ENCODE data around the gene CPEB3.

Gene CPEB3

DNA sequence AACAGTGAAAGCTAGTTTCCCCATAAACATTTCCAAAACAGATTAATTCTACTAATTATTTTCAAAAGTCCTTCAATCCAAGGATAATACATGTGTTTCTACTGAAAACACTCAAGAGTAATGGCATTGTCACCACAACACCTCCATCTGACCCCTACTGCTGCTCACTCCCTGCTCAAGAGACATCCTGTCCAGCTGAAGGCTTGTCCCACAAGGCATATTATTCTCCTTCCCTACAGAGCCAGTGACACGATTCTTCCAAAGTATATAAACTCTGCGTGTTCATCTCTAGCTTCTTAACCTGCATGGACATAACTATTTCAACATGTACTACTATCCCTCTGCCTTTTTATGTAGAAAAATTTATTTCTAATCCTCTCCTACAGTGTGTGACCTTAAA, 182.1 kb downstream of the CPEB3 start:
- in situ Hi-C loops (cut with MboI; ENCODE audit: low sequenced_read_pairs), result no loop called here

GRCh38 chr10:92108120-92108519, 182.8 kb downstream of the CPEB3 start:
- in situ Hi-C loops (cut with MboI; ENCODE audit: low sequenced_read_pairs), result no loop called here

DNA sequence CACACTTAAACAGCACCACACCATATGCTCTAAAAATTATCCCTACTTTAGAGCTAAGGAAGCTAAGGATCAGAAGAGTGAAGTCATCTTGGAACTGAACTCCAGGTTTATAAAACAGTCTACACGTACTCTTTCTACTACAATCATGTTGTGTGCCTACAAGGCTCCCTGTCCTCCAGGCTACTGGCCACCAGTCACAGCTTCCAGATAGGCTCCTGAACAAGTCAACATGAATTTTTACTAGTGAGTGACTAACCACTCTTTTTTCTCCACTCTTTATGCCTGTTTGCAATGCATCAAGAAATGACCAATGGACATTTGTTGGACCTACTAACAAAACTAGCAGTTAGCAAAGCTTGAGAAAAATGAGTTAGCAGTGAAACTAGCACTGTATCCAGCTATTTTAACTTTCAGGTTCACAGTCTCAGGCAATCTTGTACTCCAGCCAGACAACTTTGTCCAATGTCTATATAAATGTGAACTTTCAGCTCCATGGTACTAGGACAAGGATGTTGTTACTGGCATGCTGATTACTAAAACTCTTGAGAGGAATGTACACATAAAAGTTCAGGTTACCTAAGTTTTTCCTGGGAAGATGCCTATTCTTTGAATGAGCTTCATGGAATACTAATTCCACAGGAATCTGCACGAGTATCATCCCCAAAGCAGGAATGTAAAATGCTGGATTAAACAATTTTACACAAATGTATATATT, 187.3 kb downstream of the CPEB3 start:
- in situ Hi-C loops (cut with MboI; ENCODE audit: low sequenced_read_pairs), result no loop called here

- in situ Hi-C loops (cut with MboI; ENCODE audit: low sequenced_read_pairs), result no loop called here
Measured at GRCh38 chr10:92102601-92103213, 188.2 kb downstream of the CPEB3 start.

GRCh38 chr10:92094960-92095359, 195.9 kb downstream of the CPEB3 start:
- in situ Hi-C loops (cut with MboI; ENCODE audit: low sequenced_read_pairs), result loop anchor here (25.0 kb wide), 1 partner anchor 342 kb away; no protein-coding TSS in a partner anchor

GRCh38 chr10:92091965-92092364, 198.9 kb downstream of the CPEB3 start:
- in situ Hi-C loops (cut with MboI; ENCODE audit: low sequenced_read_pairs), result loop anchor here (25.0 kb wide), 1 partner anchor 345 kb away; no protein-coding TSS in a partner anchor

- in situ Hi-C loops (cut with MboI; ENCODE audit: low sequenced_read_pairs), result loop anchor here (25.0 kb wide), 1 partner anchor 349 kb away; no protein-coding TSS in a partner anchor
Measured at GRCh38 chr10:92087750-92088395, 203.0 kb downstream of the CPEB3 start.

DNA sequence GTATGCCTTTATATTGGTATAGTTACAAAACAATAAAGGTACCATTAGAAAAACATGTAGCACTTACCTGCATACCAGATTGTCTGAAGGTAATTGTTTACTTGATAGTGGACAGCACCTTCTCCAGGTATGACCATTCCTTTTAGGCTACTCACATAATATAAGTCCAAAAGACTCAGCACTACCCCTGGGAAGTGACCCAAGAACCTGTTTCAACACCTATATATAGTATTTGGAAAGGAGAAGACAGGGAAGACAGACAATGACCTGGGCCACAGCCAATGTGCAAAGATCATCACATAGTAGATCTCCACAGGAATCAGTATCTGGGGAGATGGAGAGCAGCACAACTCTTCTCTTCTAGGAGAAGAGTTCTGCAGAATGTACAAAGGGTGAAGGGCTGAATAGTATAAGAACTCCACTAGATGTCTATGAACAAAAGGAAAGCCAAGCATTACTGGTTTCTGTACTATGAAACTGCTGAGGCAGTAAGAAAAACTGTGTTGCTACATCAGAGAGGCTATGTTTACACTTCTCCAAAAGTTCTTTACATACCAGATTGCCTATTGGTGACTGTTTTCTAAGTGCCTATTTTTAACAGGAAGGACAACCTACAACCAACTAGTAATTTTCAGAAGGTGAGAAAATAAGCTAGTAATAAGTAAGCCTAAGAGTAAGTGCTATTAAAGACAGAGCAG, 208.1 kb downstream of the CPEB3 start:
- in situ Hi-C loops (cut with MboI; ENCODE audit: low sequenced_read_pairs), result loop anchor here (25.0 kb wide), 1 partner anchor 355 kb away; no protein-coding TSS in a partner anchor

GRCh38 chr10:92081641-92082040, 209.2 kb downstream of the CPEB3 start:
- in situ Hi-C loops (cut with MboI; ENCODE audit: low sequenced_read_pairs), result loop anchor here (25.0 kb wide), 1 partner anchor 356 kb away; no protein-coding TSS in a partner anchor

GRCh38 chr10:92080244-92080643, 210.6 kb downstream of the CPEB3 start:
- in situ Hi-C loops (cut with MboI; ENCODE audit: low sequenced_read_pairs), result loop anchor here (25.0 kb wide), 1 partner anchor 357 kb away; no protein-coding TSS in a partner anchor

DNA sequence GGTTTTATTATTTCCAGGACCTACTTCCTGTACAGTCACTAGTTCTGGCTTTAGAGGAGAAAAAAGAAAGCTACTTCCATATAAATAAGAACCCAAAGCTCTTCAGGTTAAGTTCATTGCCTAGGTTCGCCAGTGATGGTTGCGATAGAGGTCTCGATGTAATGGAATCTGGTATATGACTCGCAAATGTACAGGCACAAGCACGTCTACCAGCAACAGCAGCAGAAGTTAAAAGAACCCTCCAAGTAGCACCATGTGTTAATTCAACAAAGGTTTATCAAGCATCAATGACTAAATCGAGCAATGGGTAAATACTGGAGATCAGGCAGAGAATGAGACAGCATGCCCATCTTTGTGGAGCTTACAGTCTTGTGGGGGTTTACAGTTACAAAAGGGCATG, 211.9 kb downstream of the CPEB3 start:
- in situ Hi-C loops (cut with MboI; ENCODE audit: low sequenced_read_pairs), result loop anchor here (25.0 kb wide), 1 partner anchor 358 kb away; no protein-coding TSS in a partner anchor

DNA sequence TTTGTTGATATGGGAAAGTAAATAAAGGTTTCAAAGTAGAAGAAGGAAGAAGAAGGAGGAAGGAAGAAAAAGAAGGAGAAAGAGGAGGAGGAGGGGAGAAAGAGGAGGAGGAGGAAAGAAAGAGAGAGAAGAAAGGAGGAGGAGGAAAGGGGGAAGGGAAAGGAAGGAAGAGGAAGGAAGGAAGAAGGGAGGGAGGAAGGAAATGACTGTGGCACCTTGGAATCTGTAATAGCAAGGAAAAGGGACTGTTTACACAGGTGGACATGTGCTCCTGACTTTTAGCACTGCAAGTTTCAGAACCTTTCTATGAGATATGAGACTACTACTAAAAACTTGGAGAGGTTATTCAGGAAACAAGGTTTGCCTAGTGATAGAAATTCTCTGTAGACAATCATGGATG, 214.2 kb downstream of the CPEB3 start:
- in situ Hi-C loops (cut with MboI; ENCODE audit: low sequenced_read_pairs), result loop anchor here (25.0 kb wide), 1 partner anchor 361 kb away; no protein-coding TSS in a partner anchor

DNA sequence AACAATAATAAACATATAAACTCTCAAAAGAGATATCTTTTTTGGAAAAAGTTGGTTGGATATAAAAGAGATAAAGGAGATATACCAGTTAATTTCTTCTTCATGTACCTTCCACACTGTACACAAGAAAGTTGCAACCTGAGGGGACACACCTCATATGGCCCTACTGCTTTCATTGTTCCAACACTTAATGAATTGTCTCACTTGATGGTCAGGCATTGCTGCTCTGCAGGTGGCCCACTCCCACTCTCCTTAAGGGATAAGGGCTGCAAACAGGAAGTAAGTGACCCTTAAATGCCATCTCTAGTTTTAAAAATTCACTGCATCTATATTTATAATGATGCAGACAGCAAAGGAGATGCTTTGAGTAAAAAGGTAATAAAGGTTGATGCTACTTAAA, 215.0 kb downstream of the CPEB3 start:
- in situ Hi-C loops (cut with MboI; ENCODE audit: low sequenced_read_pairs), result loop anchor here (25.0 kb wide), 1 partner anchor 361 kb away; no protein-coding TSS in a partner anchor

DNA sequence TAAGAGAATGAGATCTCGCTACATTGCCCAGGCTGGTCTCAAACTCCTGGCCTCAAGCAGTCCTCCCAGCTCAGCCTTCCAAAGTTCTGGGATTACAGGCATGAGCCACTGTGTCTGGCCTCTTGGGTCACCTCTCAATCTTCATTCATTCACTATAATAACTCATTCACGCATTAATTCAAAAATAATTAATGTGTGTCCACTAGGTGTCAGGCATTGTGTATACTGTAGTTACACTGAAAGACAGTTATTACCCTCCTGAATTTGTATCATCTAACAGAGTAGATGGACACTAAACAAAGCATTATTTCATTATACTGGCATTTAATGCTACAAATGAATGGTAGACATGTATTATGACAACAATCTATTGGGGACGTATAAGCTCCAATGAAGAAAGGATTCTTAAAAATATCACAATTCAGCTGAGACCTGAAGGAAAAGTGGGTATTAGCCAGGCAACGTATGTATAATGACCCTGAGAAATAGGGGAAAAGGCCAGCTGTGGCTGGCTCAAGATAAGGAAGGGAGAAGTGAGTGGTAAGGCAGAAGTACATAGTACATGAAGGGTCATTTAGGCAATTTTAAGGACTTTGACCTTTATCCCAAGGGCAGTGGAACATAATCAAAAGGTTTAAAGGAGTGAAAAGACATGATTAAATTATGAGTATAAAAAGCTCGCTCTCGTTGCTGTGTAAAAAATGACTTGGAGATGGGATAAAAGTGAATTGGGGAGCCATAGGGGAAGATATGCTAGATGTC, 216.6 kb downstream of the CPEB3 start:
- in situ Hi-C loops (cut with MboI; ENCODE audit: low sequenced_read_pairs), result no loop called here

GRCh38 chr10:92068900-92069299, 222.0 kb downstream of the CPEB3 start:
- in situ Hi-C loops (cut with MboI; ENCODE audit: low sequenced_read_pairs), result no loop called here

DNA sequence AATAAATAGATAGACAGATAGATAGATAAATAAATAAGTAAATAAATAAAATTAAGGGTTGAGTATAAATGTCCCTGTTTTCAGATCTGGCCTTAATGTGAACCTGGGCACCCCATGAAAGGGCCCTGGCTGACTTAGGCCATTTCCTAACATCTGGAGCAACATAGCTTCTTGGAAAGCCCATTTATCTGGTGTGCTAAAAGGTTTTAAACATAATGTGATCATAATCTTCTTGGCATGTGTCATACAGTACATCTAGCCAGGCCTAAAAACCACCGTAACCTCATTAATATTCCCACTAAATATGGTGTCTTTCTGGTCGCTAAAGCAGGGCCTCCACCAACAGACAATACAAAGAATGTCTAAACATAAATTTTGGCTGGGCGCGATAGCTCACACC, 224.5 kb downstream of the CPEB3 start:
- in situ Hi-C loops (cut with MboI; ENCODE audit: low sequenced_read_pairs), result no loop called here

DNA sequence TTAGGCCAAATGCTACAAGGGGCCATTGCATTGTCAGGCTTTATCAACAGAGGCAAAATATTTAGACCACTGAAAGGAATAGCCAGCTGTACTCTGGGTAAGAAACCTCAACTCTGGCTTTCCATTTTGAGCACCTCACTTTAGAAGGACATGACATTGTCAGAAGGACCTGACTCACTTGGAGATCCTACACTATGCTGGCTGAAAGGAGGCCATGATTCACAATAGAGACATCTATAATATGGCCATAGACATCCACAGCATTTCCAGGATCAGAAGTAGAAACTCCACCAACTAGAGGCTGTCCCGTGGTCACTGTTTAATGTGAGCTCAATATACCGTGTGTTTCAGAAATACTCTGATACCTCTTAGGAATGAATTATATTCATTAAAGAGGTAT, 226.4 kb downstream of the CPEB3 start:
- in situ Hi-C loops (cut with MboI; ENCODE audit: low sequenced_read_pairs), result no loop called here

GRCh38 chr10:92062273-92062672, 228.6 kb downstream of the CPEB3 start:
- in situ Hi-C loops (cut with MboI; ENCODE audit: low sequenced_read_pairs), result no loop called here

GRCh38 chr10:92054807-92055206, 236.1 kb downstream of the CPEB3 start:
- in situ Hi-C loops (cut with MboI; ENCODE audit: low sequenced_read_pairs), result no loop called here

GRCh38 chr10:92052741-92053140, 238.1 kb downstream of the CPEB3 start:
- in situ Hi-C loops (cut with MboI; ENCODE audit: low sequenced_read_pairs), result no loop called here
